HG03175 (cell line): ENCODE data around the gene RBM20.
A peak's percentile ranks its signal among the peaks of the same experiment; 100 is the strongest.

Experiments
- ATAC-seq: cut with Tn5 transposase; IDR thresholded peaks from one replicate; pipeline ENCODE4 v1.9.1; 2021; ENCODE audit warnings: mild to moderate bottlenecking, moderate library complexity; ENCODE audit not compliant: unreplicated experiment

RBM20 gene

GRCh38 chr10:110824660-110825059 is 180.5 kb downstream of the RBM20 start:
- no peak for ATAC-seq

GRCh38 chr10:110825508-110825907 is 181.4 kb downstream of the RBM20 start:
- ATAC-seq, result no peak

- ATAC-seq, result no peak
Measured at GRCh38 chr10:110827410-110827809, 183.3 kb downstream of the RBM20 start.

GRCh38 chr10:110827875-110828274 is 183.7 kb downstream of the RBM20 start:
- ATAC-seq, result no peak

GRCh38 chr10:110828525-110828924 is 184.4 kb downstream of the RBM20 start:
- ATAC-seq, result no peak

GRCh38 chr10:110829721-110830410 is 185.7 kb downstream of the RBM20 start:
- ATAC-seq, result no peak

- no peak for ATAC-seq
Measured at GRCh38 chr10:110833234-110833940, 189.3 kb downstream of the RBM20 start.

- ATAC-seq, result no peak
Measured at GRCh38 chr10:110833941-110834628, 189.9 kb downstream of the RBM20 start.

- no peak for ATAC-seq
Measured at GRCh38 chr10:110834629-110835301, 190.6 kb downstream of the RBM20 start.

GRCh38 chr10:110835841-110836240 is 191.7 kb downstream of the RBM20 start:
- no peak for ATAC-seq

GRCh38 chr10:110836706-110837105 is 192.6 kb downstream of the RBM20 start:
- no peak for ATAC-seq

GRCh38 chr10:110837418-110838171 is 193.5 kb downstream of the RBM20 start:
- no peak for ATAC-seq

- no peak for ATAC-seq
Measured at GRCh38 chr10:110840225-110840922, 196.2 kb downstream of the RBM20 start.

GRCh38 chr10:110840923-110841428 is 196.8 kb downstream of the RBM20 start:
- ATAC-seq, result no peak

- ATAC-seq, result peak; percentile 55
Measured at GRCh38 chr10:110841767-110842267, 197.7 kb downstream of the RBM20 start.

GRCh38 chr10:110842326-110842904 is 198.3 kb downstream of the RBM20 start:
- ATAC-seq, result peak; percentile 7

- peak; percentile 87 for ATAC-seq
Measured at GRCh38 chr10:110843031-110843430, 198.9 kb downstream of the RBM20 start.

GRCh38 chr10:110843796-110844616 is 199.9 kb downstream of the RBM20 start:
- ATAC-seq, result no peak

GRCh38 chr10:110844617-110844881 is 200.4 kb downstream of the RBM20 start:
- no peak for ATAC-seq
